HG03575 (cell line): ENCODE data around the gene CCDC9B.

Experiments
- ATAC-seq: cut with Tn5 transposase; IDR thresholded peaks from one replicate; pipeline ENCODE4 v1.9.1; 2021; ENCODE audit not compliant: unreplicated experiment, insufficient number of reproducible peaks, low FRiP score; ENCODE audit errors: extremely low read depth

The CCDC9B gene

DNA sequence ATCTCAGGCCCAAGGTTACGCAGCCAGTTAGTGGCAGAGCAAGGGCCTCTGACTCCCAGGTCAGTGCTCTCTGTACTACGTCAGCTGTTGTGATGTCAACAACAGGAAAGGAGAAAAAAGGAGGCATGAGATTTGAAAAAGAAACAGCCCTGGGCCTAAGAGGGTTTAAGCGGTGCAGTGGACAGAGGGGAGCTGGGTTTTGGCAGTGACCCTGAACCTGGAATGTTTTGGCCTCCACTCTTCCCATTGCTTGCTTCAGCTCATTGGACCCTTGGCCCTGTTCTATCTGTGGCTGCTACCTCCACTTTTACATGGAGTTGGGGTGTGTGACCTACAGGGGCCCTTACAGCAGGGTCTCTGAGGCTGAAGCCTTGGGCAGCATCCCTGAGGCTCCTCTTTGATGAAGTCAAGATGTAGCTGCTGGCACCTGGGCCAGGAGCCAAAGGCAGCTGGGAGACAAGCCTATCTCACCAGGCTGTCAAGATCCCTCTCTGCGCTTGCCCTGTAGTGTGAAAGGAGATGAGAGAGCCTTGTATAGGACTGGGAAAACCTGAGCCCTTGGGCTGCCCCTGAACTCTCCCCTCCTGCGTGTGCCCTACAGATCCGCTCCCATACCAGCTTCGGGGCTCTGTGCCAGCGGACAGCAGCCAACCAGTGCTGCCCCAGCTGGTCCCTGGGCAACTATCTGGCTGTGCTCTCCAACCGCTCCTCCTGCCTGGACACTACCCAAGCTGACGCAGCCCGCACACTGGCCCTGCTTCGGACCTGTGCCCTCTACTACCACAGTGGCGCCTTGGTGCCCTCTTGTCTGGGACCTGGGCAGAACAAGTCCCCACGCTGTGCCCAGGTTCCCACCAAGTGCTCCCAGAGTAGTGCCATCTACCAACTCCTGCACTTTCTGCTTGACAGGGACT is 26.0 kb upstream of the CCDC9B start:
- no peak for ATAC-seq

GRCh38 chr15:40365624-40366456 is 25.1 kb upstream of the CCDC9B start:
- ATAC-seq = no peak

DNA sequence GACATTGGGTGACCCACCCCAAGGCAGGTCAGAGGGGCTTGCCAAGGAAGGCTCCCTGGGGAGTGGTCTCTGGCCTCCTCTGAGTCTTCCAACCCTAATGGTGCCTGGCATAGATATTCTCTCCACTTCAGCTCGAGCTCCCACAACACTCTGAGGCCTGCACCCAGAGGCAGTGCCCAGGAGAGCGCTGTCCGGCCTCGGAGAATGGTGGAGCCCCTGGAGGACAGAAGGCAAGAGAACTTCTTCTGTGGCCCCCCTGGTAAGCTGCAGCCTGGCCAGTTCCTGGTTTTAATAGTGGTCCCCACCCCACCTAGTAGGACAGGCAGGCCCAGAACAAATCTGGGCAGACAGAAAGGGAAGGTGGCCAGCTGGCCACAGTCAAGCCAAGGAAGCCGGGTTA is 24.3 kb upstream of the CCDC9B start:
- ATAC-seq = no peak

- no peak for ATAC-seq
These were observed 23.5 kb upstream of the CCDC9B start for GRCh38 chr15:40364251-40364650.

DNA sequence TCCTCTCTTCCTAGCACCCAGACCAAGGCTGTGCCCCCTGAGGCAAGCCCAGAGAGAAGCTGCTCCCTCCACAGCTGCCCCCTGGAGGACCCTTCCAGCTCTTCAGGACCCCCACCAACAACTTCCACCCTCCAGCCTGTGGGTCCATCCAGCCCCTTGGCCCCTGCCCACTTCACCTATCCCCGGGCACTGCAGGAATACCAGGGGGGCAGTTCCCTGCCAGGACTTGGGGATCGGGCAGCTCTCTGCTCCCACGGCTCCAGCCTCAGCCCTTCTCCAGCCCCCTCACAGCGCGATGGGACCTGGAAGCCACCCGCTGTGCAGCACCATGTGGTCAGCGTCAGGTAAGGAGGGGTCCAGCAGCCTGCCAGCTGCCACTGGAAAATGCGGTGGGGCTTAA is 22.9 kb upstream of the CCDC9B start:
- no peak for ATAC-seq

DNA sequence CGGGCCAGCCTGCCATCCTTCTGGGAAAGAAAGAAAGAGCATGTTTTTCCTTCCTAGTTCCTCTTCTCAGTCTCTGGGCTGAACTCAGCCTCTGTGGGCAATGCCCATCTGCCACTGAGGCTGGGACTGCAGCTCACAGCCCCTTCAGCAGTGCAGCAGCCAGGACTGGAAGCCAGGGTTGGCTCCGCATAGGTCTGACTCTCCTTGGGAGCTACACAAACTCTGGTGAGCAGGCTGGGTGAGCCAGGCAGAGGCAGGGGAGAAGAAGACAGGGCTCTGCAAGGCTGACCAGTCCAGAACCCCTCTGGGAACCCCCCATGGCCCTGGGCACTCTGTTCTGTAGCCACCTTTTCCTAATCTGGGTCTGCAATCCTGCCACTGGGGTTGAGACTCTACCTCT is 20.9 kb upstream of the CCDC9B start:
- no peak for ATAC-seq

GRCh38 chr15:40360015-40360414 is 19.3 kb upstream of the CCDC9B start:
- no peak for ATAC-seq

GRCh38 chr15:40358471-40359353 is 18.0 kb upstream of the CCDC9B start:
- ATAC-seq = no peak

DNA sequence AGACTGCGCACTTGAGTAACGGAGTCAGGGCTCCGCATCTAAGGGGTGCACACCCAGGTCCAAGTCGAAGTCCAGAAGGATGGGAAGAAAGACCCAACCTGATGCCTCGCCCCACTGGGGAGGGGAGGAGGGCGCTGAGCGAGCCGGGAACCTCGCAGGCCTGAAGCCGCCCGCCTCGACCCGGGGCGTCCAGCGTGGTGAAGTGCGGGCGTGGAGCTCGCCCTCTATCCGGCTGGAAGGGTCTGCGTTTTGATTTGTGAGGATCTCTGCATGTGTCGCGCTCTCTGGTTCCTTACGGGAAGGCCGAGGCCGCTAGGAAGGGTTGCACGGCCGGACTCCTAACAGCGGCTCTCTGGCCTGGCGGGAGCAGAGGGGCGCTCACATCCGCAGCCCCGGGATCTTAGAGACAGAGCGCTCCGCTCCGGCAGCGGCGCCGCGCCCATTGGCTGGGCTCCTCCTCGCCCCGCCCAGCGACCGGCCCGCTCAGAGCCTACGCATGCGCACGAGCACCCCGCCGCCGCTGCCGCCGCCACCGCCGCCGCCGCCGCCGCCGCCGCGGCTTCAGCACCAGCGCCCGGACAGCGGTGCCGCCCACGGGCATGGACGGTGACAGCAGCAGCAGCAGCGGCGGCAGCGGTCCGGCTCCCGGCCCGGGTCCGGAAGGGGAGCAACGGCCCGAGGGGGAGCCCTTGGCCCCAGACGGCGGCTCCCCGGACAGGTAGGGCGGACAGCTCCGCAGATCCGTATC is 17.2 kb upstream of the CCDC9B start, which contains the start of gene DISP2:
Gene DISP2 (plus strand): TSS at position 497 of the 748 bp plus-strand sequence. CDS start 103 bp downstream, at position 600.
- no peak for ATAC-seq

DNA sequence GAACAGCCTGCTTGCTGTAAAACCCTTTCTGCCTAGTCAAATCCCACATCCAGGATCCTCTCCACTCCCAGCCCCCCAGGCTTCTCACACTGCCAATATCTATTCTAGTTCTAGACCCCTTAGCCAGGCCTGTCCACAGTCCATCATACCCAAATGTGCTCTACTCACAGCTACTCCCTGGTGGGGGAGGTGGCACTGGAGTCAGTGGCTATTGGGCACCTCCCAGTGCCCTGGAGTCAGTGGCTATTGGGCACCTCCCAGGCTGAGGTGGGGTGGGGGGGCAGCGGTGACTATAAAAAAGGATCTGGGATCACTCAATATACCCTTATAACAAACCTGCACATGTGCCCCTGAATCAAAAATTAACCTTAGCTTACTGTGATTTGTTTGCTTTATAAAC is 16.5 kb upstream of the CCDC9B start:
- no peak for ATAC-seq

GRCh38 chr15:40355976-40356585 is 15.3 kb upstream of the CCDC9B start:
- ATAC-seq = no peak

DNA sequence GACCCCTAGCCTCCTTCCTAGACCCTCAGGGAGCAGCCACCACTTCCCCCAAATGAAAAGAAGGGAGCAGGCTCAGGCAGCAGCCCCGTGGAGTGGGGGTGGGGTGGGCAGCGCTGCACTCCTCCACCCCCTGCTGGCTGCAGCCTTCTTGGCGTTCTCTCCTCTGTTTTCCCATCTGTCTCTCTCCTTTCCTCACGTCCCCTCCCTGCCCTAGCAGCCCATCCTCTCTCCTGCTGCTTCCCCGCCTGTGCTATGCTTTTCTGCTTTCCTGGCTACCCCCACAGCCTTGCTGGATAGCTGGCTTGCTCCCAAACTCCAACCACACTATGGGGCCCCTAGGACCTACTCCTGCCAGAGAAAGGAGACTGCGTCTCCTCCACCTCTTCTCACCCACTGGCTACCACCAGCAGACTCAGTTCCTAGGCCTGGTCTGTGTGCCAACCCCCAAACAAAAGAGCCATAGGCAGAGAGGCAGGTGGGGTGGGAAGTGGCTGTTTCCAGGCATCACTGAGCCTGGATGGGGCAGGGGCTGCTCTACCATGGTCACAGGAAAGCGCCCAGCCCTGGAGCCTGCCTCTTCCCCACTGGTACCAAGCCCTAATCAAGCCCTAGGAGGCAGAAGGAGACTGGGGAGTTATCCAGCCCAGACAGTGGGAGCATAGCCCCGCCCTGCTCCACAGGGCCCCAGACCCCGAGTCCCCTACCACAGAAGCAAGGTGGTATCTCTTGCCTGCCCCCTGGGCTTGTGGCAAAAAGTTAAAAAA is 13.9 kb upstream of the CCDC9B start:
- ATAC-seq = no peak

DNA sequence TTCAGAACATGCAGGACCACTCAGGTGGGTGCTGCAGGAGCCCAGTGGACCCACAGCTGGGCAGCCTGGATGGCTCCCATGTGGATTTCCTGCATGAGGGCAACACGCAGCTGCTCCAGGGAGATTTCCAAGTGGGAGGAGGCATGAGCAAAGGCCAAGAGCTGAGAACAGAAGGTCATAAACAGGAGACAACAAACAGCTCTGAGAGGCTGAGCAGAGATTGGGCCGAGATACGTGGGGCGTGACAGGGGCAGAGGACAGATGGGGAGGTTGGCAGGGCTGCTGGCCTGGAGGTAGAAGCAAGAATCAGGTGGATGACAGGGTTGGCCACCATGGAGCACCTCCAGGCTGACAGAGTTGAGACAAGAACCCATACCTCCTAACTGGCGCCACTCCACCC is 13.0 kb upstream of the CCDC9B start:
- no peak for ATAC-seq

GRCh38 chr15:40352281-40352901 is 11.7 kb upstream of the CCDC9B start:
- ATAC-seq = no peak

DNA sequence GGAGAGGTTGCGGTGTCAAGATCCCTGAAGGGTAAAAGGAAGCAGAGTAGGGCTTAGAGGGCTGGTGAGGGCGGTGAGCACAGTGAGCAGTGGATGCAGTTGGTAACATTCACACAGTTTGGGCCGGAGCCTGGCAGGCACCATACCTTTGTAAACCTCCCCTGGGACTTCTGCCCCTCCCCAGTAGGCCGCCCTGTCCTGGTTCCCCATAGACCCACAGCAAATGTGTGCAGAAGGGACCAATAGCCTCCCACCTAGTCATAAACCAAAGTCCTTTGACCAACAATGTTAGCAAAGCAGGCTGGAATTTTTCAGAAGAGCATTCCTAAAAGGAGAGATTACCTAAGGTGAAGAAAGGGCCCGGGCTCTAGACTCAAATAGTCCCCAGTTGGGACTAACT is 8.4 kb upstream of the CCDC9B start:
- ATAC-seq = no peak

- ATAC-seq = no peak
These were observed 7.7 kb upstream of the CCDC9B start for GRCh38 chr15:40348474-40348870.
